Hepatocyte (in vitro differentiated cells): Measurements from ENCODE around the gene ZNF143.

ENCODE experiments used
- EZH2phosphoT487 ChIP-seq: fragments of 200-600 bp; sonication (generic); IDR thresholded peaks from one replicate; pipeline ENCODE4 v1.6.1; 2018; ENCODE audit warnings: antibody characterized with exemption, mild to moderate bottlenecking, low read depth, moderate library complexity; ENCODE audit not compliant: unreplicated experiment, severe bottlenecking
- TF ChIP-seq, protein P1 (sequence below): fragments of 200-600 bp; sonication (generic); IDR thresholded peaks from 2 replicates; pipeline ENCODE4 v1.5.1; 2016; ENCODE audit warnings: antibody characterized with exemption, mild to moderate bottlenecking; ENCODE audit not compliant: poor library complexity

DNA sequence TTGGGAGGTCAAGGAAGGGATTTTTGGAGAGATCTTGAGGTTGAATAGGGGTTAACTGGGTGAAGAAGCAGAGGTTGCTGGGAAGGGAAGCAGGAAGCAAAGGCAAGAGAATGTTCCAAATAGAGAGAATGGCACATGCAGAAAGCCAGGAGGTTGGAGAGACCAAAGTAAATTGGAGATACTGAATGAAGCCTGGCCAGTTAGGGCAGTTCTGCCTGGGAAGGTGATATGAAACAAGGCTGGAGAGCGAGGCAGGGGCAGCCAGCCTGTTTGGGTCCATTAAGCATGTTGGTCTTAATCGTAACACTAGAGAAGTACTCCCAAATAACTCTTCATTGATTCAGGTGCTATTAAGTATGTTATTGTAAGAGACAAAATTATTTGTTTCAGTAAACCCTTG is 48.2 kb downstream of the ZNF143 start:
- TF ChIP-seq, protein P1, sequence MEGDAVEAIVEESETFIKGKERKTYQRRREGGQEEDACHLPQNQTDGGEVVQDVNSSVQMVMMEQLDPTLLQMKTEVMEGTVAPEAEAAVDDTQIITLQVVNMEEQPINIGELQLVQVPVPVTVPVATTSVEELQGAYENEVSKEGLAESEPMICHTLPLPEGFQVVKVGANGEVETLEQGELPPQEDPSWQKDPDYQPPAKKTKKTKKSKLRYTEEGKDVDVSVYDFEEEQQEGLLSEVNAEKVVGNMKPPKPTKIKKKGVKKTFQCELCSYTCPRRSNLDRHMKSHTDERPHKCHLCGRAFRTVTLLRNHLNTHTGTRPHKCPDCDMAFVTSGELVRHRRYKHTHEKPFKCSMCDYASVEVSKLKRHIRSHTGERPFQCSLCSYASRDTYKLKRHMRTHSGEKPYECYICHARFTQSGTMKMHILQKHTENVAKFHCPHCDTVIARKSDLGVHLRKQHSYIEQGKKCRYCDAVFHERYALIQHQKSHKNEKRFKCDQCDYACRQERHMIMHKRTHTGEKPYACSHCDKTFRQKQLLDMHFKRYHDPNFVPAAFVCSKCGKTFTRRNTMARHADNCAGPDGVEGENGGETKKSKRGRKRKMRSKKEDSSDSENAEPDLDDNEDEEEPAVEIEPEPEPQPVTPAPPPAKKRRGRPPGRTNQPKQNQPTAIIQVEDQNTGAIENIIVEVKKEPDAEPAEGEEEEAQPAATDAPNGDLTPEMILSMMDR = no peak
- no peak for TF ChIP-seq EZH2phosphoT487
